ENCODE measurements around the gene C12orf57.

The C12orf57 gene

DNA sequence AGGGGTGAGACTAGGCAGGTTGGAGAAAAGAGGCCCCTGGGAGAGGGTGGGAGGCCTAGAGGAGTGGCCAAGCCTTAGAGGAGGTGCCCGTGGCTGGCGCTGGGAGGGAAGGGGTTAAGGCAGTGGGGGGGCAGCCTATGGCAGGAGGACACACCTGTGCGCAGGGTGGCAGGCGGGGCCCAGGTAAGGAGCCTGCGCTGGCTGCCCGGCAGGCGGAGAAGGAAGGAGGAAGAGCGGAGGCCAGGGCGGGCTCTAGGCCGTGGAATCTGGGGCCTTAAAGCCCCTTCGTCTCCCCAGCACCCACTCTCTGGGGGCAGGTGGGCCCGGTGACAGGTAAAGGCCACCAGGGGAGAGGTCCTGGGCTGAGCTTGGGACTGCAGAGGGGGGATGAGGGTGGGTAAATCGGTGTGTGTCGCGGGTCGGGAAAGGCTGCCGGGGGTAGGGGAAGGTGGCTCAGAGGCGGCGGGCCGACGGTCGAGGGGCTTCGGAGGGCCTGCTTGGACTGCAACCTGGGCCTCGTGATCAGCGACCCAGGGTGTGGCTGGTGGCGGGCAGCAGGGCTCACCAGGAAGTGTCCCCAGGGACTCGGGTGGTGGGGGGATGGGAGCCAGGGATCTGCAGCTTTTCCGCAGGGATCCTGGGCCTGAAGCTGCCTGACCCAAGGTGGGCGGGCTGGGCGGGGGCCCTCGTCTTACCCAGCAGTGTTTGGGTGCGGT lies 19.4 kb downstream of the C12orf57 start:
- H3K27ac Mint-ChIP-seq, result peak overlapping the region; percentile 97
- peaks cover 26% of the 10 kb centered on the region for H3K36me3 Mint-ChIP-seq
- no peaks in the 10 kb centered on the region for H3K27me3 Mint-ChIP-seq
- H3K4me3 Mint-ChIP-seq, result no peak overlapping the region
- H3K9me3 Mint-ChIP-seq, result no peaks in the 10 kb centered on the region
- peaks cover 65% of the 10 kb centered on the region for H3K4me1 Mint-ChIP-seq

DNA sequence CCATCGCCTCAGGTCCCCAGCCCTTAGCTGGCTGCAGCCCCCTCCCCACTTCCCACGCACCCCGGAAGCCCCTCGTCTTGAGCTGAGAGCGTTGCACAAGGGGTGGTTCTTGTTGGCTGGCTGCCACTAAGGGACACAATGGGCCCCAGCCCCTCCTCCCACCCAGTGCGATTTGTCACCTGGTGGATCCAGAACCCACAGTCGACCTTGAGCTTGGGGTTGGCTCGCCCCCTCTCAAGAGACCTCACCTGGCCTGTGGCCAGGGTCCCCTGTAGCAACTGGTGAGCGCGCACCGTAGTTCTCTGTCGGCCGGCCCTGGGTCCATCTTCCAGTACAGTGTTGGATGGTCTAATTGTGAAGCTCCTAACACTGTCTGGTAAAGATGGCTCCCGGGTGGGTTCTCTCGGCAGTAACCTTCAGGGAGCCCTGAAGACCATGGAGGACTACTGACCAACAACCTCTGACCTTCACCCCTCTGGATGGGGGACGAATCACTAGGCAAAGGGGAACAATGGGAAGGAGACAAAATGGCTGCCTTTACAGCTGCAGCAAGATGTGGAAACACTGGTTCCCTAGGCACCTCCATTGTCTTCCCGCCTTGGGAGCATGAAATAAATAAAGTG lies 20.1 kb downstream of the C12orf57 start:
- Mint-ChIP-seq H3K27me3 (no peaks in the 10 kb centered on the region), H3K27ac (peak overlapping the region; percentile 30), H3K4me1 (peaks cover 64% of the 10 kb centered on the region), H3K36me3 (peaks cover 26% of the 10 kb centered on the region), H3K9me3 (no peaks in the 10 kb centered on the region), H3K4me3 (no peak overlapping the region)

GRCh38 chr12:6964605-6965025 lies 20.8 kb downstream of the C12orf57 start:
- Mint-ChIP-seq H3K4me1 (peaks cover 62% of the 10 kb centered on the region), H3K36me3 (peaks cover 25% of the 10 kb centered on the region), H3K27ac (peak overlapping the region; percentile 96), H3K4me3 (peak overlapping the region; percentile 66), H3K9me3 (no peaks in the 10 kb centered on the region), H3K27me3 (no peaks in the 10 kb centered on the region)

DNA sequence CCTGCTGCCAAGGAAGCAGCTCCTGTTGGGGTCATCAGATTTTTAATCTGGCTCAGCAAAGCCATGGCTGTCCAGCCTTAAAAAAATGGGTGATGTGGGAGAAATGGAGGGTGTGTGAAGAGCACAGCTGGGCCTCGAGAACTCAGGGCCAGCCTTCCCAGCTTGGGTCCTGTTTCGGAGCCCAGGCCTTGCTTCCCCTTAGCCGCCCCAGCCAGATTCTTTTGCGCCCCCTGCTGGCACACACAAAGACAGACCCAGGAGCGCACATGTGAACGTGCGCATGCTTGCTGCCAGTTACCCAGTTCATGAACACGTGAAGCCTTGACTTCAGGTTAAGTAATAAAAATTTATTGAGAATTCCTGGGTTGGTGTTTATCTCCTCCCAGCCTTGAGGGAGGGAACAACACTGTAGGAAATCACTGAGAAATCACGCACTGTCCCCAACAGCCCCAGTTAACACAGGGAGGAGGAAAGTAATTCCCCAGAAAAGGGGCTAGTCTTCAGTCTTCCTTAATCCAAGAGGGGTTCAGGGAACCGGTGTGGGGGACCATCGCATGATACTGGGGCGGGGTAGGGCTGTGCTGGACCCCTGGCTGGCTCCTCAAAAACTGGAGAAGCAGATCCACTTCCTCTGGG lies 21.3 kb downstream of the C12orf57 start:
- peak overlapping the region; percentile 66 for H3K4me3 Mint-ChIP-seq
- peaks cover 25% of the 10 kb centered on the region for H3K36me3 Mint-ChIP-seq
- H3K9me3 Mint-ChIP-seq, result no peaks in the 10 kb centered on the region
- peak overlapping the region; percentile 96 for H3K27ac Mint-ChIP-seq
- no peaks in the 10 kb centered on the region for H3K27me3 Mint-ChIP-seq
- H3K4me1 Mint-ChIP-seq, result peaks cover 59% of the 10 kb centered on the region

DNA sequence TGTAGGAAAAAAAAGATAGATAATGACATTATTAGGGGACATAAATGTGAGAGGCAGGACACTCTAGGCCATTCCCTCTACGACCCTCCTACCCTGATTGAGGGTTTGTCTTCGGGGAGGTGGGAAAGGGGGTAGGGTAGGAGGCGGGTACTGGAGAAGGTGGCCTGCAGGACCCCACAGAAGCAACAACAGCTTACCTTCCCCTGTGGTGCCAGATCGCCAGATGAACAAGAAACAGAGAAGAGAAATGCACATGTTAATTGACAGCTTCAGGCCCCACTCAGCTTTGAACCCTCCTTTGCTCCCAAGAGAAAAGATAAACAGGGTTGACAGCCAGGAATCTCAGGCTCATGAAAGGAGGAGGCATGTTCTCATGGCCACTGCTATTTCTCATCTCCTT lies 21.9 kb downstream of the C12orf57 start:
- Mint-ChIP-seq H3K27ac (peak overlapping the region; percentile 96), H3K4me1 (peaks cover 54% of the 10 kb centered on the region), H3K9me3 (no peaks in the 10 kb centered on the region), H3K27me3 (no peaks in the 10 kb centered on the region), H3K36me3 (peaks cover 25% of the 10 kb centered on the region), H3K4me3 (peak overlapping the region; percentile 66)

DNA sequence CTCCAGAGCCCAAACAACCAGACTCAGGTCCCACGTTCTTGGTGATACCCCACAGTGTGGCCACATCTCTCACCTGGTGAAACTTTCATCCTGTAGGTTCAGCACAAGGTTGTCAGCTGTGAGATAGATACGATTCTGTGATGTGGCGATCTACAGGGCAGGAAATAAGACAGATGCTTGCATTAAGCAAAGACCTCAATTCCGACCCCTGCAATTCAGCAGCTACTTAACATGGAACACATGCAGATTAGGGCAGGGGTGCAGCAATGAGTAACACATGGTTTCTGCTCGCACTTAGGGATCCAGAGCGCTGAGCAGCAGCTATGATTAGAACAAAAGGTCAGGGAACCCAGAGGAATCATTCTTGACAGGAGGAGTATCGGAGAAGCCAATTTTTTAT lies 22.5 kb downstream of the C12orf57 start:
- Mint-ChIP-seq H3K4me1 (peaks cover 51% of the 10 kb centered on the region), H3K27me3 (no peaks in the 10 kb centered on the region), H3K4me3 (peak overlapping the region; percentile 67), H3K36me3 (peaks cover 26% of the 10 kb centered on the region), H3K27ac (peak overlapping the region; percentile 69), H3K9me3 (no peaks in the 10 kb centered on the region)

DNA sequence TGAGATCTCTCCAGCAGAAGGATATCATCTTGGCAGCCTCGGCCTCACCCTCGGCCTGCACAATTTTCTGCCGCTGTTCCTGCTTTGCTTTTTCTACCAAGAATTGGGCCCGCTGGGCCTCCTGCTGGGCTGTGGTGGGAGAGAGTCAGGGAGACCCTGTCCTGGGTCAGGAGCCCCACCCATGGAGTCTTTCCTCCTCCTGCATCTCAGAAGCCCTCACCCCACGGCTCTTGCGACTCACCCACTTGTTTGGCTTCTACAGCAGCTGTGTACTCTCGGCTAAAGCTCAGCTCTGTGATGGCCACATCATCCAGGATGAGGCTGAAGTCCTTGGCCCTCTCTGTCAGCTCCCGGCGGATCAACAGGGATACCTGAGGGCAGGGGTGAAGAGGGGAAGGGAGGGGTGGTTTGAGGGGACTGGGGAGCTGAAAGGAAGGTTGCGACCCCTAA lies 23.9 kb downstream of the C12orf57 start:
- Mint-ChIP-seq H3K4me1 (peaks cover 50% of the 10 kb centered on the region), H3K27me3 (no peaks in the 10 kb centered on the region), H3K9me3 (no peaks in the 10 kb centered on the region), H3K36me3 (peaks cover 31% of the 10 kb centered on the region), H3K27ac (peak overlapping the region; percentile 17), H3K4me3 (no peak overlapping the region)

GRCh38 chr12:6968426-6968825 lies 24.6 kb downstream of the C12orf57 start:
- Mint-ChIP-seq H3K4me3 (peak overlapping the region; percentile 99), H3K27ac (peak overlapping the region; percentile 85)

GRCh38 chr12:6970096-6970527 lies 26.3 kb downstream of the C12orf57 start:
- Mint-ChIP-seq H3K27ac (peak overlapping the region; percentile 100), H3K4me1 (peaks cover 51% of the 10 kb centered on the region), H3K36me3 (peaks cover 34% of the 10 kb centered on the region), H3K27me3 (no peaks in the 10 kb centered on the region), H3K4me3 (peak overlapping the region; percentile 99), H3K9me3 (no peaks in the 10 kb centered on the region)

More at GRCh38 chr12:6968426-6968825, 24.6 kb downstream of the C12orf57 start:
- Mint-ChIP-seq H3K9me3 (no peaks in the 10 kb centered on the region), H3K27me3 (no peaks in the 10 kb centered on the region), H3K4me1 (peaks cover 52% of the 10 kb centered on the region), H3K36me3 (peaks cover 31% of the 10 kb centered on the region)

DNA sequence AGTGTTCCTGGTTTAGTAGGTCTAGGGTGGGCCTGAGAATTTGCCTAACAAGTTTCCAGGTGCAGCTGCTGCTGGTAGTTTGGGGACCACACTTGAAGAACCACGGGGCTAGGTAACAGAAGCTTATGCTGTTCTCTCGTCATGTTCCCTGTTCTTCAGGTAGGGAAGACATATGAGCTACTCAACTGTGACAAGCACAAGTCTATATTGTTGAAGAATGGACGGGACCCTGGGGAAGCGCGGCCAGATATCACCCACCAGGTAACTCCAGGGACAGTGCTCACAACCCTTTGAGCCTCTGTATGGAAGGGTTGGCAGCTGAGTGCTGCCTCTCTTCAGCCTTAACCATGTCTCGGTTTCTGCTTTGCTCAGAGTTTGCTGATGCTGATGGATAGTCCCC lies 30.4 kb downstream of the C12orf57 start:
- H3K27me3 Mint-ChIP-seq, result no peaks in the 10 kb centered on the region
- H3K4me1 Mint-ChIP-seq, result peaks cover 30% of the 10 kb centered on the region
- H3K36me3 Mint-ChIP-seq, result peaks cover 25% of the 10 kb centered on the region
- no peak overlapping the region for H3K4me3 Mint-ChIP-seq
- H3K27ac Mint-ChIP-seq, result peak overlapping the region; percentile 30
- no peaks in the 10 kb centered on the region for H3K9me3 Mint-ChIP-seq

DNA sequence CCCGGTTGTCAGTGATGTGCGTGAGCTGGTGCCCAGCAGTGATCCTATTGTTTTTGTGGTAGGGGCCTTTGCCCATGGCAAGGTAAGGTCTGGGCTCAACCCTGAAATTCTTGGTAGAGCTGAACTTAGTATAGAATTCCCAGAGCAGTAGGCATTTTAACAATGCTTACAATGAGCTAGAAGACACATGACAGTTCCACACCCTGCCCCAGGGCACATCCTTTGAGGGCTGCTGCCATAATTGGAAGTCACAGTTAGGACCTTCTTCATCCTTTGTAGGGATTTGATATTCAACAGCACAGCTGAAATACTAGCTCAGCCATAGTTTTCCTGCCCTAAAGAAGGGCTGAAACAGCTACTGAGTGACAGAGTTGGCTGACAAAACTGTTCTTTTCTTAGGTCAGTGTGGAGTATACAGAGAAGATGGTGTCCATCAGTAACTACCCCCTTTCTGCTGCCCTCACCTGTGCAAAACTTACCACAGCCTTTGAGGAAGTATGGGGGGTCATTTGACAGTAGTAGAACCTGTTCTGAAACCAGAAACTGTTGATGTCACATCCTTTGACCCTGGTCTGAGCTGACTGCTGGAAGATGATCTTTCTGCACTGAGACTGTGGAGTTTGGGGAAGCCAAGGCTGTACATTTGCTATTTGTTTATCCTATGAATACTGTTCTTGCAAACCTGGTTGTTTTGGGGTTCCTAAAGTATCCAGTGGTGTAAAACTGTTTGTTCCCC lies 31.6 kb downstream of the C12orf57 start:
- Mint-ChIP-seq H3K27ac (peak overlapping the region; percentile 26), H3K4me1 (peaks cover 28% of the 10 kb centered on the region), H3K4me3 (no peak overlapping the region), H3K9me3 (no peaks in the 10 kb centered on the region), H3K36me3 (peaks cover 23% of the 10 kb centered on the region), H3K27me3 (no peaks in the 10 kb centered on the region)

GRCh38 chr12:6977653-6978052 lies 33.8 kb downstream of the C12orf57 start:
- Mint-ChIP-seq H3K27ac (peak overlapping the region; percentile 76), H3K4me3 (no peak overlapping the region), H3K9me3 (no peaks in the 10 kb centered on the region), H3K27me3 (no peaks in the 10 kb centered on the region), H3K4me1 (peaks cover 12% of the 10 kb centered on the region), H3K36me3 (peaks cover 13% of the 10 kb centered on the region)

DNA sequence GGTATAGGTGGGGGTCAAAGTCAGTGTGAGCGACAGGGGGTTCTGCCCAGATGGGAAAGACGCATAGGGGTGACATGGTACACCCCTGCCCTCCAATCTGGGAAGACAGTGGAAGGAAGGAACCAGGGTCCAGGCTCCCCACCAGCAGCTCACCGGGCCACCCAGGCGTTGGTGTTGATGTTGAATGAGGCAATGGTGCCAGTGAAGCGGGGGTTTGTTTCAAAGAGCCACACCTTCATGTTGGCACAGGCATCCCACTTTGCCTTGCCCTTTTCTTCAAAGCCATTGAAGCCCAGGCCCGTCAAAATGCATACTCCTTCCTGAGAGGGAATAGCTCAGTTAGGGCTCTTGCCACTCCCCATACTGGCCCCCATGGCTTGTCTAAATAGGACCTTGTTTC lies 34.4 kb downstream of the C12orf57 start:
- H3K9me3 Mint-ChIP-seq, result no peaks in the 10 kb centered on the region
- H3K4me3 Mint-ChIP-seq, result no peak overlapping the region
- peaks cover 13% of the 10 kb centered on the region for H3K36me3 Mint-ChIP-seq
- peaks cover 8% of the 10 kb centered on the region for H3K4me1 Mint-ChIP-seq
- no peaks in the 10 kb centered on the region for H3K27me3 Mint-ChIP-seq
- peak overlapping the region; percentile 51 for H3K27ac Mint-ChIP-seq

DNA sequence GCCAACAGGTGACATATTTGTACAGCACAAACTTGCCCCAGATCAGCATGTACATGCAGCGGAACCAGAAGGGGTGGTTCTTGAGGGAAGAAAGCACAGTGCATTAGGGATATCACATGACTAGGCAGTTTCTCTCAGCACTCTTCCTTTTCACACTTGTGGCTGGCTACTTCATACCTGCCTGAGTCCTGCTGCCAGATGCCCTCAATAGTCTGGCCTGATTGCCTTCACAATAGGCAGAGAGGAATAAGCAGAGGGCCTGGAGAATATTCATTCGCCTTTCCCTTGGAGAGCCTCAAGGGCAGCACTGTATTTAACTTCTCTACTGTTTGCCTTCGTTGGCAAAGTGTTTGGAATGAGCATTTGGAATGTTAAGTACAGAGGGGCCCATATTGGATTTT lies 34.8 kb downstream of the C12orf57 start:
- Mint-ChIP-seq H3K36me3 (peaks cover 13% of the 10 kb centered on the region), H3K27ac (peak overlapping the region; percentile 23), H3K4me1 (peaks cover 5% of the 10 kb centered on the region)

GRCh38 chr12:6979021-6979420 lies 35.2 kb downstream of the C12orf57 start:
- H3K9me3 Mint-ChIP-seq, result no peaks in the 10 kb centered on the region
- peaks cover under 1% of the 10 kb centered on the region for H3K4me1 Mint-ChIP-seq
- H3K27me3 Mint-ChIP-seq, result no peaks in the 10 kb centered on the region
- peak overlapping the region; percentile 23 for H3K27ac Mint-ChIP-seq
- H3K36me3 Mint-ChIP-seq, result peaks cover 10% of the 10 kb centered on the region
- H3K4me3 Mint-ChIP-seq, result no peak overlapping the region

More for the DNA sequence above, 34.8 kb downstream of the C12orf57 start:
- no peaks in the 10 kb centered on the region for H3K9me3 Mint-ChIP-seq
- no peak overlapping the region for H3K4me3 Mint-ChIP-seq
- no peaks in the 10 kb centered on the region for H3K27me3 Mint-ChIP-seq

Data from activated naive CD4-positive, alpha-beta T cell treated with anti-CD3 and anti-CD28 coated beads, Interleukin-2, amount 50 U/mL, for 24 hours (primary cell).